Kasumi-1 (cell line): ENCODE measurements around the gene SLC38A3.

Experiments used
- DNase-seq, 2 experiments: peaks; one replicate each; lab custom pipeline; 2025; lab: John Stamatoyannopoulos, UW

SLC38A3 gene

GRCh38 chr3:50267280-50267913, 62.3 kb downstream of the SLC38A3 start:
- no peak for DNase-seq

- no peak for DNase-seq
Observed at GRCh38 chr3:50268276-50268675, 63.2 kb downstream of the SLC38A3 start.

GRCh38 chr3:50268703-50269451, 63.8 kb downstream of the SLC38A3 start, which contains the start of gene SEMA3B:
Gene SEMA3B (plus strand): TSS chr3:50269147. CDS start chr3:50269241, 94 bp downstream.
- no peak for DNase-seq

- DNase-seq, result no peak
Observed at GRCh38 chr3:50269460-50269859, 64.4 kb downstream of the SLC38A3 start.

GRCh38 chr3:50269977-50270413, 64.9 kb downstream of the SLC38A3 start:
- DNase-seq, result no peak

GRCh38 chr3:50270422-50271224, 65.6 kb downstream of the SLC38A3 start:
- DNase-seq, result no peak
